Measurements from ENCODE around the gene ARG2. TPM values are rescaled to one million over a fixed set of nuclear protein-coding genes. Genes with fewer than 3 reads are reported as not detected.
"Not testable (repeated sequence)": the region's sequence is repeated elsewhere in the genome, so short reads cannot be mapped to it uniquely, and the experiment has no call there.

Gene ARG2
- total RNA-seq, 4 donors from 2014 or later = 0.51 to 3.7 (median 2.8) TPM; not detected in 1

- DNase-seq = no peak
- Histone ChIP-seq H3K9me3 (no peaks in the 10 kb centered on the region), H3K27me3 (no peaks in the 10 kb centered on the region), H3K4me1 (no peaks in the 10 kb centered on the region), H3K27ac (no peak overlapping the region), H3K4me3 (no peak overlapping the region), H3K36me3 (no peaks in the 10 kb centered on the region)
- intact Hi-C loops (cut with DNase I; ENCODE audit: low total_unique reads) = loop anchor here (10.0 kb wide), 1 partner anchor 80 kb away; no protein-coding TSS in a partner anchor
- TF ChIP-seq CTCF (IDR thresholded peaks at IDR 0.05) = no peak
- TF ChIP-seq POLR2A (IDR thresholded peaks at IDR 0.05) = no peak
These were observed 34.7 kb upstream of the ARG2 start for GRCh38 chr14:67584978-67585377.

DNA sequence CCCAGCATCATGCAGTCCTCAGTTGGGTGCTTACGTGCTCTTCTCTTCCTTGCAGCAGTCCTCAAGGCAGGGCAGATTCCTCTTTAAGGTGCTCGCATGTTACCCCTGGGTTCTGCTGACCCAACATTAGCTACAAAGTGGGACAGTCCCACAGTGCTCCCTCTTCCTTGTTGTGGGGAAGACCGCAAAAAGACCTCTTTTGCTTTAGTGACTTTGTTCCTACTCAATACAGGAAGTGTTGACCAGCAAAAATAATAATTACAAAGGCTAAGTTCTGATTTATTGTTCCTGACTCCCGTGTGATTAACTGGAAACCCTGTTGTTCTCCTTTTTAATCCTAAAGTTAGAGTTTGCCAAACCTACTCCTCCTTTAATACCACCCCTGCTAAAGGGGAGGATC lies 33.4 kb upstream of the ARG2 start:
- no peak for DNase-seq
- Histone ChIP-seq H3K4me3 (no peak overlapping the region), H3K9me3 (no peaks in the 10 kb centered on the region), H3K27me3 (no peaks in the 10 kb centered on the region), H3K27ac (no peak overlapping the region), H3K36me3 (no peaks in the 10 kb centered on the region), H3K4me1 (no peaks in the 10 kb centered on the region)
- intact Hi-C loops (cut with DNase I; ENCODE audit: low total_unique reads) = loop anchor here (10.0 kb wide), 1 partner anchor 78 kb away; no protein-coding TSS in a partner anchor
- TF ChIP-seq CTCF (IDR thresholded peaks at IDR 0.05) (no peak), POLR2A (IDR thresholded peaks at IDR 0.05) (no peak)

- no peaks in the 10 kb centered on the region for H3K27me3 ChIP-seq
- H3K27ac ChIP-seq = no peak overlapping the region
- TF ChIP-seq POLR2A (IDR thresholded peaks at IDR 0.05) = no peak
- no peak for TF ChIP-seq CTCF (IDR thresholded peaks at IDR 0.05)
- no peak overlapping the region for H3K4me3 ChIP-seq
- no peak for DNase-seq
- H3K36me3 ChIP-seq = no peaks in the 10 kb centered on the region
- intact Hi-C loops (cut with DNase I; ENCODE audit: low total_unique reads) = loop anchor here (10.0 kb wide), 1 partner anchor 76 kb away; no protein-coding TSS in a partner anchor
- no peaks in the 10 kb centered on the region for H3K9me3 ChIP-seq
- H3K4me1 ChIP-seq = no peaks in the 10 kb centered on the region
These were observed 30.4 kb upstream of the ARG2 start for GRCh38 chr14:67589204-67589770.

GRCh38 chr14:67593650-67594049 lies 26.1 kb upstream of the ARG2 start:
- intact Hi-C loops (cut with DNase I; ENCODE audit: low total_unique reads); H3K4me3 ChIP-seq; H3K9me3 ChIP-seq; H3K27ac ChIP-seq; H3K36me3 ChIP-seq; H3K27me3 ChIP-seq; H3K4me1 ChIP-seq; DNase-seq: not testable (repeated sequence)

DNA sequence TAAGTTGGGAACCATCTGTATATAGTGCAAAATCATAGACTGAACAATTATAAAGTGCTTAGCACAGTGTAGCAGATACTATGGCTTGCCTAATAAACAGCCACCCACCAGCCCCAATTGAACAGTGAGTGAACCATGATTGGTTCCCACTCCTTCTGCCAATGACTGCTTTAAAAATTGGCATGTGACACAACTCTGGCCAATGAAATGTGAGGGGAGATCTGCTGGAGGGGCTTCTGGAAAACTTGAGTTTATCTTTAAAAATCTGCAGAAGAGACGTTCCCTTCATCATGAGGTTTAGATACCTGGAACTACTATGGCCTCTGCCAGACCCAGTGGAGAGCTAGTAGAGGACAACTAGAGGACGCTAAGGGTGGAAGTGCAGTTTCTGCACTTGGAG lies 24.3 kb upstream of the ARG2 start:
- H3K27me3 ChIP-seq = no peaks in the 10 kb centered on the region
- no peak overlapping the region for H3K27ac ChIP-seq
- no peaks in the 10 kb centered on the region for H3K36me3 ChIP-seq
- no peak overlapping the region for H3K4me3 ChIP-seq
- H3K4me1 ChIP-seq = no peaks in the 10 kb centered on the region
- H3K9me3 ChIP-seq = no peaks in the 10 kb centered on the region
- intact Hi-C loops (cut with DNase I; ENCODE audit: low total_unique reads) = no loop called here
- no peak for DNase-seq
- TF ChIP-seq CTCF (IDR thresholded peaks at IDR 0.05) (no peak), POLR2A (IDR thresholded peaks at IDR 0.05) (no peak)

Data from uterus (tissue), 4 donors.